GM12864 (cell line): Measurements from ENCODE around the gene SIAE.

Source experiments
- DNase-seq: peaks from one replicate; pipeline ENCODE4 v3.0.0-alpha.2; 2011; ENCODE audit warnings: low read depth
- H3K4me3 ChIP-seq: 2 replicates; pipeline ENCODE4 v1.5.1; 2011; ENCODE audit warnings: mild to moderate bottlenecking, low read depth, low read length, control low read depth
- CTCF ChIP-seq: IDR thresholded peaks from 2 replicates; pipeline ENCODE4 v1.5.1; 2011; ENCODE audit warnings: low read depth, mild to moderate bottlenecking, moderate library complexity, low read length, control low read depth, inconsistent platforms; ENCODE audit errors: missing control alignments

The SIAE gene

GRCh38 chr11:124629961-124630360 lies 43.6 kb downstream of the SIAE start:
- DNase-seq = no peak
- no peak overlapping the region for H3K4me3 ChIP-seq
- TF ChIP-seq CTCF = no peak

GRCh38 chr11:124627546-124627945 lies 46.0 kb downstream of the SIAE start:
- H3K4me3 ChIP-seq = no peak overlapping the region
- no peak for TF ChIP-seq CTCF
- DNase-seq = no peak

GRCh38 chr11:124625504-124626168 lies 47.9 kb downstream of the SIAE start:
- H3K4me3 ChIP-seq = no peak overlapping the region
- TF ChIP-seq CTCF = no peak
- no peak for DNase-seq

- no peak for TF ChIP-seq CTCF
- H3K4me3 ChIP-seq = peak overlapping the region; percentile 65
- DNase-seq = no peak
Measured at GRCh38 chr11:124623861-124624525, 49.5 kb downstream of the SIAE start.

- no peak for TF ChIP-seq CTCF
- DNase-seq = peak; percentile 73
Measured at GRCh38 chr11:124622531-124623451, 50.7 kb downstream of the SIAE start, which contains the start of gene TBRG1. TBRG1 (plus strand) TSS chr11:124622864; CDS start chr11:124623084, 220 bp downstream.

GRCh38 chr11:124618863-124619262 lies 54.7 kb downstream of the SIAE start:
- no peak overlapping the region for H3K4me3 ChIP-seq
- TF ChIP-seq CTCF = no peak
- DNase-seq = no peak

More at GRCh38 chr11:124622531-124623451, 50.7 kb downstream of the SIAE start, which contains the start of gene TBRG1:
- H3K4me3 ChIP-seq = peak within 1 kb of the TSS; percentile 65
